ENCODE data around the gene NRG3. TPM values are rescaled to one million over a fixed set of nuclear protein-coding genes. Genes with fewer than 3 reads are reported as not detected.
A peak's percentile ranks its signal among the peaks of the same experiment; 100 is the strongest.

NRG3 gene
- total and polyA plus RNA-seq, 2 of the 8 experiments (the other 6 are each of a cell fraction or from before 2014, with no cell fraction given): 4.2 to 5.0 TPM

- no peak overlapping the region for H3K9ac ChIP-seq (replicated peaks in 1 of 4; ENCODE audit: extremely low read depth in 1 of 4, low read depth in 3 of 4, low read length in 3 of 4)
- no peak overlapping the region for H2AFZ ChIP-seq (ENCODE audit: low read length)
- H3K27me3 ChIP-seq (replicated peaks in 1 of 4; ENCODE audit: control insufficient read depth in 3 of 4, extremely low read depth in 1 of 4, insufficient read depth in 3 of 4, low read length in 3 of 4): no peaks in the 10 kb centered on the region
- FAIRE-seq (peak; percentile 68), DNase-seq (ENCODE audit: low read depth in 1 of 2, low spot score in 2 of 2) (no peak)
- H3K9me3 ChIP-seq (ENCODE audit: insufficient read depth in 2 of 2, low read depth in 1 of 2, low read length in 1 of 2): no peaks in the 10 kb centered on the region
- no peak overlapping the region for H3K4me3 ChIP-seq (ENCODE audit: extremely low read depth in 1 of 4, insufficient read depth in 2 of 4, low read depth in 3 of 4, low read length in 4 of 4)
- no peak overlapping the region for H3K14ac ChIP-seq (ENCODE audit: insufficient read length)
- H4K8ac ChIP-seq (ENCODE audit: extremely low read depth, insufficient read depth, low read length): no peak overlapping the region
- 90% methylated on average over 1 of the region's 1 CpG; no CpG with 5 or more reads in 1 of the 2 experiments for WGBS, 2 experiments (ENCODE audit: extremely low coverage in 1 of 2, insufficient coverage in 1 of 2, insufficient read length in 1 of 2, insufficient replicate concordance in 2 of 2, low coverage in 1 of 2, low lambda C conversion rate in 2 of 2, missing lambda C conversion rate in 1 of 2)
- no peaks in the 10 kb centered on the region for H3K79me2 ChIP-seq (ENCODE audit: control insufficient read depth in 1 of 2, insufficient read depth in 2 of 2, low read length in 2 of 2)
- no peak overlapping the region for H2BK15ac ChIP-seq (ENCODE audit: low read length)
- no peaks in the 10 kb centered on the region for H3K36me3 ChIP-seq (ENCODE audit: control insufficient read depth in 2 of 4, insufficient read depth in 4 of 4, low read length in 3 of 4)
- H4K5ac ChIP-seq (ENCODE audit: insufficient read length, low read depth, low read length): no peak overlapping the region
- no peak overlapping the region for H2AK5ac ChIP-seq (ENCODE audit: low read depth, low read length)
- no peak overlapping the region for H2BK120ac ChIP-seq (replicated peaks; ENCODE audit: low read depth, low read length)
- no peak overlapping the region for H3K4ac ChIP-seq (replicated peaks; ENCODE audit: insufficient read length, low read depth, low read length)
- H2BK20ac ChIP-seq (ENCODE audit: low read length): no peak overlapping the region
- no peaks in the 10 kb centered on the region for H3K79me1 ChIP-seq (ENCODE audit: low read depth, low read length)
- H3K27ac ChIP-seq (ENCODE audit: low read depth, low read length): no peak overlapping the region
- no peaks in the 10 kb centered on the region for H3K23me2 ChIP-seq (ENCODE audit: low read depth, low read length)
- H4K20me1 ChIP-seq (replicated peaks in 1 of 2; ENCODE audit: control insufficient read depth in 1 of 2, insufficient read depth in 2 of 2, low read length in 2 of 2): no peaks in the 10 kb centered on the region
- no peak overlapping the region for H3K23ac ChIP-seq (ENCODE audit: insufficient read length)
- ChIA-PET POLR2A (ENCODE audit: partially characterized antibody) (no interaction called here), CTCF (ENCODE audit: partially characterized antibody) (interaction anchor here (0.6 to 1.5 kb wide), 16 partner anchors 10 to 458 kb away, joined by 3 to 6 read pairs (median 3); no protein-coding TSS in a partner anchor)
- H3K4me2 ChIP-seq (ENCODE audit: insufficient read depth in 1 of 2, low read depth in 2 of 2, low read length in 2 of 2): no peak overlapping the region
- H2BK12ac ChIP-seq (ENCODE audit: low read depth, low read length): no peak overlapping the region
- H3K56ac ChIP-seq (replicated peaks; ENCODE audit: insufficient read length, low read depth, low read length): no peak overlapping the region
- no peak overlapping the region for H2BK5ac ChIP-seq (ENCODE audit: low read depth, low read length)
- no peak overlapping the region for H4K91ac ChIP-seq (replicated peaks; ENCODE audit: insufficient read length, low read length)
- H3K18ac ChIP-seq (ENCODE audit: extremely low read depth, low read length): no peak overlapping the region
- peaks cover 0 to 4% (median 3%) of the 10 kb centered on the region in 4 experiments; a peak in 3 of 7 replicates for H3K4me1 ChIP-seq (replicated peaks in 1 of 4; ENCODE audit: control insufficient read depth in 3 of 4, insufficient read depth in 4 of 4, low read length in 3 of 4)
- TF ChIP-seq CTCF (IDR thresholded peaks at IDR 0.05; ENCODE audit: control extremely low read depth in 1 of 3, insufficient read depth in 1 of 3, low read depth in 1 of 3, low read length in 3 of 3) (peak in 2 of 3 experiments; percentile 30 to 35; a peak in 2 of 4 replicates), EZH2 (IDR thresholded peaks at IDR 0.05; ENCODE audit: low read depth, low read length, severe bottlenecking) (no peak), CHD1 (IDR thresholded peaks at IDR 0.05; ENCODE audit: low read depth, low read length) (no peak), TEAD4 (IDR thresholded peaks at IDR 0.05; ENCODE audit: low read depth, low read length) (no peak), KDM4A (IDR thresholded peaks at IDR 0.05; ENCODE audit: low read depth, low read length, severe bottlenecking) (no peak)
These were observed 1094.4 kb downstream of the NRG3 start for GRCh38 chr10:82969405-82969804.
